Dermis microvascular lymphatic vessel endothelial cell (primary cell): ENCODE measurements around the gene MAP3K20. TPM values are rescaled to one million over a fixed set of nuclear protein-coding genes. Genes with fewer than 3 reads are reported as not detected.
"Not testable (repeated sequence)": the region's sequence is repeated elsewhere in the genome, so short reads cannot be mapped to it uniquely, and the experiment has no call there.

Source experiments
- DNase-seq, 2 donors: peaks; one replicate each; pipeline versions ENCODE4 v3.0.0 to v3.0.0-alpha.2; 2010; ENCODE audit warnings: low read depth in 2 of 2
- total RNA-seq: library from RNA; depleted of rRNA; stranded (reverse); fragments of >200 nt; gene quantifications from 2 replicates; pipeline ENCODE4 v1.2.1, GENCODE V29; 2014

MAP3K20 gene
- total RNA-seq, result 23.9 and 27.2 TPM in 2 replicates

DNA sequence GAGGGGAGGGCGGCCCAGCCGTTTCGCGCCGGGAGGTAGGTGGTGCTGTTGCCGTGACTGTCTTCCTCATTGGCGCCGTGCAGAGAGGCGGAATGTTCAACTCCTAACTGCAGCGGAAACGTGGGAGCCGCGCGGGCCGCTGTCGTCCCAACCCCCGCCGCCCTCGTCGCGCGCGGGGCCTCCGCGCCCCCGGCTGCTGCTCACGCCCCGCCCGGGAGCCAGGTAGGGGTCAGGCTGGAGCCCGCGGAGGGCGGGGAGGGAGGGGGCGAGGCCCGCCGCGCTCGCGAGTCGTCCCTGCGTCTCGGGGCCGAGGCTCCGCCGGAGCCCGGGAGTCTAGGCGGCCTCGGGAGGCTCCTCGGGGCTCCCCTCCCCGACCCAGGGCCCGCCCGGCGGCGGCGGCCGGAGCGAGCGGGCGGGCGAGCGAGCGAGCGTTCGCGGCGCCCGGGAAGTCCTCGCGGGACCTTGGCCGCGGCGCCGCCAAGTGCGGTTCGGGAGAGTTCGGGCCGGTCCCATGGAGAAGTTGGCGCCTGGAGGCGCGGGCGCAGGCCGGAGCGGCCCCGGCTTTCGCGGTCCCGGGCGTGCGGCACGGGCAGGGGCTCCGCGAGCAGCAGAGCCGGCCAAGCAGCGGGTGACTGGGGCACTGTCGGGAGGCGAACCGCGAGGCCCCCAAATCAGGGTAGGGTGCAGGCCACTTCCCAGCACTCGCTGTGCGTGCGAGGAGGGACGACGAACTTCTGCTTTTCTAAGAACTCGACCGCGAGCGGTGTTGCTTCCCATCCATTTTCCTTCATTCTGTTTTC is at the start of gene MAP3K20:
Gene MAP3K20 (plus strand): TSS at position 66 of the 800 bp plus-strand sequence. CDS start 15,186 bp downstream, outside the sequence.
- peak; percentile 43 to 79 for DNase-seq

DNA sequence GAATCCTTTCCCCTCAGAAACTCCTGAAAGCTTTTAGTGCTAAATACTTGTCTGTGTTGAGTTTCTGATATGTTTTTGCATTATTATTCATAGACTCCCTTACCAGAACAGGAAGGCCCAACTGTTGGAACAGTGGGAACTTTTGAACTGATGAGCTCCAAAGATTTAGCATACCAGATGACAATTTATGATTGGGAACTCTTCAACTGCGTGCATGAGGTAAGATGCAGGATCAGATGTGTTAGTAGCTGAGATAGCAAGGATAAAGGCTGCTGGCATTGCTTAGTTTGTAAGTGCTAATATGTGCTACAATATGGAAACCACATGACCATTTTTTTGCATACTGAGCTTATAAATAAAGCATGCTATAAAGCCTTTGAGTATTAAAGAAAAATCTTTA is 49.2 kb upstream of the MAP3K20 start:
- no peak for DNase-seq

DNA sequence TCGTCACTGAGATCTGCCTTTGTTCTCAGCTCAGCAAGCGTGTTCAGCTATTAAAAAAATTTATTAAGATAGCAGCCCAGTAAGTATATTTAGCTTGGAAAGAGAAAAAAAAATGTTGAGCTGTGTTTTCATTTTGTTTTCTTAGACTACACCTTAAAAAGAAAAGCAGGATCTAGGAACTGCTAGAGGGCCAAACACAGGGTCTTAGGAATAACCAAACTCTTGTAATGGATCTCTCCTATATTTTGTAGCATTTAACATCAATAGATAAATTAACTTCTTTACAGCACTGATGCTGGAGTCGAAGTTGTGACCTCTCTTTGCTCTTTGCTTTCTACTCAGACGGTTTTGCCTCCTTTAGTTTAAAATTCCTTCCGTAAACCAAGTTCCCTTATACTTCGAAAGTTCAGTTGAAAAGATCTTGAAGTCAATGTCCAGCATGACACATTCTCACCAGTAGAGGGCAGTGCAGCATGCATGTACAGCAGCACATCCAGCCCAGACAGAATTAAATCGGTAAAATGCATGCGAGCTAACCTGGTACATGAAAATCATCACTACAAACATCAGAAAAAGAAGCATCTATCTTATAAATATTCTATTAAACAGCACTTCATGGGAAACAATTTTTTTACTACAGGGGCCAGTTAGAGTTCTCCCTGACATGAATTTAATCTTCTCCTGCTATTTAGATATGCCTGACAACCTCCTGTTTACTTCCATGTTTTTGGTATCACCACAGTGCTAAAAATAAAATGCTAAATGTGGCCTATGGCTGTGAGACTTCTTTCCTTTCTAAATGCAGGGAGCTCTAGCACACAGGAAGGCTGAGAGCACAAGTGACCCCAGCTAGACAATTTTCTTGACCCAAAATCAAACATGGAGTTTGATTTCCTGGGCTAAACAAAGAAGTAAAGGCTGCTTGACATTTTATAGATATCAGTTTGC is 48.2 kb upstream of the MAP3K20 start:
- peak; percentile 78 to 84 for DNase-seq

DNA sequence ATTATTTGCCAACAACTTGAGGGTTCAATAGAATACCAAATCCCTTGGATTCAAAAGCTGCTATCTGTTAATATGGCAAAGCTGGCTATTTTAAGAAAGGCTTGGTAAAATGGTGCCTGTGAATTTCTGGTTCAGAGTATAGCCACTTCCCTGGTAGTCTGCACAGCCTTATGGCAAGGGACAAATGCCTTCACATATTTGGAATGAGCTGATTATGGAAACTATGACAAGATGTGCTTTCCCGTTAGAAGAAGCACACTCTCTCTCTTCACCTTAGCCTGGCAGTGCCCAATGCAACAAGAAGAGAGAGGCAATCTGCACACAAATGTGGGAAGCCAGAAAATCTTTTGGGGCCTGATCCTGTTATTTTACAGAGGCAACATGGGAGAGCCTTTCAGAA is 47.5 kb upstream of the MAP3K20 start:
- no peak for DNase-seq

DNA sequence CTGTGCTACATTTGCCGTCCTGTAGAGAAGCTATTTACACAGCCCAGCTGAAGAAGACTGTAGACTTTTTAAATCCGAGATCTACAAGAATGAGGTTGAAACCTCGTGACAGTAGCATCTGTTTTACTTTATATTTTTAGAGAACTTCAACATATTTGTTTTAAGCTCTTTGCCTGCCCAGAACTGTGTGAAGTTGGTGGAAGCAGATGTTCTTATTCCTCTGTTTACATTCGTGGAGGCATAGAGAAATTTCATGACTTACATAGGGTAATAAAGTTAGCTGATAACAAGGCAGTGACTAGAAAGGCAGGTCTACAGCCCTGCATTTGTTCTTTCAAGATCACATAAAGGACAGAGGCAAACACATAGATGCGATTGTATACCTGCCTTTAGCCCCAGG is 47.0 kb upstream of the MAP3K20 start:
- no peak for DNase-seq

DNA sequence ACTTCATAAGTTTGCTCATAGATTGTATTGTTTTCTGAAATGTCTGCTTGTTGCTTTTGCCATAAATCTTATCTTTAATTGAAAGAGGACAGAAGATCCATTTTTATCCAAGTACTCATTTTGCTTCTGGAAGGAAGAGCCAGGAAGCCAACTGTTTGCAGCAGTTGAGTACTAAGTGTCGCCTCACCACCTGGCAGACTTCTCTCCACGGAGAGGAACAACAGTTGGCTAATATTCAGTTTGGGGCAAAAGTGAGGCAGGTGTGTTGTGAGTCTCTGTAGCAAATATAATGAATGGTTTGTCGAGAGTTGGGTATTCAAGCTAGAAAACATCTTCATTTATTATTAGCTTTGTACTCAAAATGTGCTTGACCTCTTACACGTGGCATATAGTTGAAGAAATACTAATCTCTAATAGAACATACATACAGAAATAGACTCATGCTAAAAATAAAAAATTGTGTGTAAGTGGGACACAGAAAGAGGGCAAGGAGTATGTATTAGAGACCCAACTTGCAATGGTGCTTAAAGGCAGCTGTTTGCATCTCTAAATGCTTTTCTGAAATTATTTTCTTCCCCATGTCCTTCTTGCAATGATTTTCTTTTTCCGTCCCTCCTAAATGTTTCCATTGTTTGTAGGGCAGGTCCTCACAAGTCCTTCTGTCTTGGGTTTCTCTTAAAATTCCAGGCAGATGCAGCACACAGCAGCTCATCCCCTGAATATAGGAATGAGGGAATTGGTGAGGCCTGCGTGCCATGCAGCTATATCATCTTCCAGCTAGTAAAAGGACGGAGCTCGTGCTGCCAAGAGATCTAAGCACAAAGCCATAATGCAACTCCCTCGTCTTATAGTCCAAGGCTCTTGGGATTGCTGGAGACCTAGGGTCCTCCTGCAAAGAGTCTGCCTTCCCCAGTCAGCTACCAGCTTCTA is 44.8 kb upstream of the MAP3K20 start:
- no peak for DNase-seq

DNA sequence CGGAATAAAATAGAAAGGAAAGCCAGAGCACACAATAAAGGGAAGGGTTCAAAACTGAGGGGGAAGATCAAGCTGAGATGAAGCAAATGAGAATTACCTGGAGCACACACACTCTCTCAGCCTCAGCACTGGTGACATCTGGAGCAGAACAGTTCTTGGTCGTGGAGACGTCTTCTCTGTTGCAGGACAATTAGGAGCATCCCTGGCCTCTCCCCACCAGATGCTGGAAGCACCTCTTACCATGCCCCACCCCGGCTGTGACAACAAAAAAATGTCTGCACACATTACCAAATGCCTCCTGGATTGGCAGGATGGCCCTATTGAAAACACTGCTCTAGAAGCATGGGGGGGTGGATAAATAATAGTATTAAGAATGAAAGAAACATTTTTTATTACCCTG is 43.6 kb upstream of the MAP3K20 start:
- no peak for DNase-seq

DNA sequence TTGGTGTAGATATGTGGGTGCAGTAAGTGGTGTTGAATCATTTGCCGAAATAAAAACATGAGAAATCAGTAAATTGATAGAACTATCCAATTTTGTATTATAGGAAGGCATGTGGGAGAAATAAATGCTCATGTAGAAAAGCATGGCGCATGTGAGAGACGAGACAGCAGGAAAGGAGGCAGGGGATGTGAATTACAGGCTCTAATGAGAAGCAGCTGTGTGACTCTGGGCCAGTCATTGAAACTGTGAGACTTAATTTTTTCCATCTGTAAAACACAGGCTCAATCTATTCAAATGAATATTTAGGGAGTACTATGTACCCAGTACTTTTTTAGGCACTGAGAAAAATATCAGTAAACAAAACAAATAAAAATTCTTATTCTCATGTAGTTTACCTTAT is 42.6 kb upstream of the MAP3K20 start:
- no peak for DNase-seq

DNA sequence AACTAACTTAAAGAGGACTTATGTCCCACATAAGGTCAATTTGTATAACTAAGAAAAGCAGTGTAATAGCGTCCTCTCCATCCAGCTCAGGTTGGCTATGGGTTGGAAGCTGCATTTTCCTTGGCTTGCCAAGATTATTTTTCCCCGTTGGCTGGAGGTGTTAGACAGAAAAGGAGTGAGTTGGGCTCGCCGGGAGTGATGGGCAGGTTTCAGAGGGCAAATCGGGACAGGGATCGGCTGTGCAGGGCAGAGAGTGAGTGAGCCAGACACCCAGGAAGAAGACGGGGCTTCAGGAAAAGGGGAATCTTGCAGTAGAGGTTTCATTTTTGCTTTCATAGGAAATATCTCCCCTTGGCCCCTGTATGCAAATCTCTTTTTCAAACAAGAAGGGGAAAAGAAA is 41.5 kb upstream of the MAP3K20 start:
- no peak for DNase-seq

DNA sequence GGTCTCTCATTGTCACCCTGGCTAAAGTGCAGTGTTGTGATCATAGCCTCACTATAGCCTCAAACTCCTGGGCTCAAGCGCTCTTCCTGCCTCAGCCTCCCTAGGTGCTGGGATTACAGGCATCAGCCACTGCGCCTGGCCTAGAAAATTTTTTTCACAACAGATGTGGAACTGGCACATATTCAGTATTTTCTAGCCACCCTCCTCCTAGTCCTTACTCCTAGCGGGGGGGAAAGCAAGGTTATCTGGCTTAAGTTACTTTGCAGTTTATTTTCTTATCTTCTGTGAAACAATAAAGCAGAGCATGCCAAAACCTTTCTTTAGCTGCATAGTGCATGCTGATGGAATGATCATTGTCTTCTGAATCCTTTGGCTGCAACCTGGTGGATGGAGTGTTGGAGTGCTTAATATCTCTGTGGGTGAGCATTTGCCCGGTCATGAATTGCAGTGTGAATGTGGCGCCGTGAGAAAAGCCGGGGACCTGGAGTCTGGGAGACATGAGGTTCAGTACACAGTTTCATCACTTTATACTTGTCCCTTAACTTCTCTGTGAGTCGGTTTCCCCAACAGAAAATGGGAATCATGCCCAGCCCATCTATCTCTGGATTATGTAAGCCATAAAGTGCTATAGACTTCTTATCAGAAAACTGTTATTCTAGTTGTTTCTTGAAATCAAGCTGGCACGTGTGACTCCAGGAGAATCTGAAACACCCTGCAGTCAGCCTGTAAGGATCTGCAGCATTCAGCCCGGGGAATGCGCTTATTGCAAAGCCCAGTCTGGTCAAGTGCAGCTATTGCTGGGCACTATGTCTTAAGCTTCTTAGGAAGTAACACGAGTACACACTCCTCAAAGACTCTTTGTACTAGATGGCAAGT is 38.2 kb upstream of the MAP3K20 start:
- no peak for DNase-seq

DNA sequence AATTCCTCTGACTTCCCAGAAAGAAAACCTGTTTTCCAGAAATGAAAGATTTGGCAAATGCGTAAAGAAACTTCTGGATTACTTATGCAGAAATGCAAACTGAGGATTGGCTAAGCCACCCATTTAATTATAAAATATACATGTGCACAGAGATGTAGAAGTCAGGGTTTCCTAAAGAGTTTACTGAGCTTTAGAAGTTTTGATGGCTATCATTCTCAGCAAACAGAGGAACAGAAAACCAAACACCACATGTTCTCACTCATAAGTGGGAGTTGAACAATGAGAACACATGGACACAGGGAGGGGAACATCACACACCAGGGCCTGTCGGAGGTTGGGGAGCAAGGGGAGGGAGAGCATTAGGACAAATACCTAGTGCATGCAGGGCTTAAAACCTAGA is 37.4 kb upstream of the MAP3K20 start:
- DNase-seq, result not testable (repeated sequence)

DNA sequence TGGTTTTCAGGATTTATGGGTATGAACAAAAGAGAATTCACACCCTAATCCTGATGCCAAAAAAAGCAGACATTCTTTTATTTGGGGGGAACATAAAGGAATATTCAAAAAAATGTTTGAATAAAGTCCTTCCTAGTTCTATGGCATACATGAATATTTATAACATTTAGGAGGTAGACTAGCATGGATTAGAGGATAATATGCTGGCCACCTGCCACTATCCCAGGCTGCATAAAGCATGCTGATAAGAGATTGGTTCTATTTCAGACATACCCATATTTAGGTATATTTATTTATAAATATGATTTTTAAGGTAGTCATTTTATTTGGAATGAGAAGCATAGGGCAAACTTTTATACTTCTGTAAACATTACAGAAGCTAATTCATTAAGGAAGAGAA is 34.9 kb upstream of the MAP3K20 start:
- no peak for DNase-seq

DNA sequence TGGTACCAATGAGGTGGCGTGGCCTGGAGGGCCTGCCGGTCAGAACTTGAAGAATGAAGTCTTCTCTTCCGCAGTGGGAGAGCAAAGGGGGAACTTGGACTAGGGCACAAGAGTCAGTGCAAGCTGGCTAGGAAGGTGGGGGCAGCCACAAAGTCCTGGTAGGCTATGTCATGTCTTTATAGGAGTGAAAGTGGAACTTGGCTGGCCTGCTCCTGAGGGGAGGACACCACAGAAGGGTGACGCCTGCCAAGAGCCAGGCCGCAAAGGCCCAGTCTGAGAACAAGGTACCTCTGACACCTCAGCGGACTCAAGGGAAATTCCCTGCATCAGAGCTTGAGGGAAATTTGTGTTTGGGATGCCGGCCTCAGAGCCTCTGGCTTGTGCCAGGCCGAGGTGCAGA is 32.2 kb upstream of the MAP3K20 start:
- DNase-seq, result no peak

DNA sequence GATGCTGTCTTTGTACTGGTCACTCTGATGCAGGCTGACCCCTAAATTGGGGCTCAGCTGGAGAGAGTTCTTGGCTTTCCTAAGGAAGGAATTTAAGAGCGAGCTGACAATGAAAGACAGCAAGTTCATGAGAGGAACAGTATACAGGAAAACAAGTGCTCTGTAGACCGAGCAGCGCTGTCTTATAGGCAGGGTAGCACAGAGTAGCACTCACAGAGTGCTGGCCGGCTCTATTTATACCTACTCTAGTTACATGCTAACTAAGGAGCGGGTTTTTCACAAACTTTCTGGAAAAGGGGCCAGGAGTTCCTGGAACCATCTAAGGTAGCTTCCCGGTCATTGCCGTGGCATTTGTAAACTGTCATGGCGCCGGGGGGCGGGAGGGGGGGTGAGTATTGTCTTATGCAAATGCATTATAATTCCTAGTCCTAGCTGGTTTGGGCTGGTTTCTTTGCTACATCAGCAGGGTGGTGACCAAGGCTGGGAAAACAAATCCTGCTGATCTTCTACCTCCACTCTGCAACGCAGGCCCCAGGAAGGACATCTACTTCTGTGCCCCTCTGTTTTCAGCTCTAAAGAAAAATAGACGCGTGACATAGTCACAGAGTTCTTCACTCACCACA is 31.6 kb upstream of the MAP3K20 start:
- no peak for DNase-seq

DNA sequence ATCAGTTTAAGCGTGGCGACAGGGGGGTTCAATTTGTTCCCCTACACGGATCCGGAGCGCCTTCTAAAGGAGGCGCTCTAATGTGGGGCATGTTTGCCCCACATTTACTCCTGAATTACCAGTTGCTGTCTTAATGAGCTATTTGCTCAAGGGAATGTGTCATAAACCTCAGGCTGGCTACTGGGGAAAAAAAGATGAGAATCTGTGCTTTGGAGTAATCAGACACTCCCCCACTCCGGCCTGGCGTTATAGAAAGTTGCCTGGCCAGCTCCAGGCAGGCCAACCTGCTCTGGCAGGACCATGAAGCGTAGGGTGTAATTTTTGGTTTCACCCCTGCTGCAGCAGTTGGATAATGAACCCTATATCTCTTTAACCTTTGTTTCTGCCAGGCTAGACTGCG is 31.0 kb upstream of the MAP3K20 start:
- DNase-seq, result no peak

DNA sequence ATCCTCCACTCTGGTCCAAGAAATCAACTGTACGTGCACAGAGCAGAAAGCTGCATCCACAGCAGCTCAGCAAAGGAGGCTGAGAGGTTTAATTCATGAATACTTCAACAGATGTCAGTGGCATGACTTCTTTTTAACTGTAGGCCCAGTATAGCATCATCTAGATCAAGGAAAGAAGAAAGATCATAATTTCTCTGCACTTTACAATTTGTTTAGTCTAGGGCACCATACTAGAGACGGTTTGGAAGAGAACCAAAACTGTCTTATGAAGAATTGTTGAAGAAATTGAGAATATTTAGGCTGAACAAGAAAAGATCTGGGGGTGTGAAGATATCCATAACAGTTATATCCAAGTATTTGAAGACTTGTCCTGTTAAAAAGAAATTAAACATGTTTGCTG is 30.5 kb upstream of the MAP3K20 start:
- no peak for DNase-seq

DNA sequence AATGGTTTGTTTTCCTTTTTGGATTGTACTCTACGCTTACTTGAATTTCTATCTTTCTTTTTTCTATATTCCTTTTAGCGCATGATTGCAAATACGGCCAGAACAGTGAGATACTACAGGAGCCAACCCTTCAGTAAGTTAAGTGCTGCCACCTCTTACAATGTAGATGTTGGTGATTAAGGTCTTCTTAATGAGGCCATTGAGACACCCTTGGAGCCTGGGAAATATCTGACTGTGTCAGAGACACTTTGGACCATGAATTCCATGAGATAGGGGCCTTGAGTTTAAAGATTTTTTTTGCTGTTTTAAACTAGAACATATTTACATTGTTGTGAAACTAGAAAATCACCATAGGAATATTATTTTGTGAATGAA is 27.1 kb upstream of the MAP3K20 start:
- DNase-seq, result no peak

DNA sequence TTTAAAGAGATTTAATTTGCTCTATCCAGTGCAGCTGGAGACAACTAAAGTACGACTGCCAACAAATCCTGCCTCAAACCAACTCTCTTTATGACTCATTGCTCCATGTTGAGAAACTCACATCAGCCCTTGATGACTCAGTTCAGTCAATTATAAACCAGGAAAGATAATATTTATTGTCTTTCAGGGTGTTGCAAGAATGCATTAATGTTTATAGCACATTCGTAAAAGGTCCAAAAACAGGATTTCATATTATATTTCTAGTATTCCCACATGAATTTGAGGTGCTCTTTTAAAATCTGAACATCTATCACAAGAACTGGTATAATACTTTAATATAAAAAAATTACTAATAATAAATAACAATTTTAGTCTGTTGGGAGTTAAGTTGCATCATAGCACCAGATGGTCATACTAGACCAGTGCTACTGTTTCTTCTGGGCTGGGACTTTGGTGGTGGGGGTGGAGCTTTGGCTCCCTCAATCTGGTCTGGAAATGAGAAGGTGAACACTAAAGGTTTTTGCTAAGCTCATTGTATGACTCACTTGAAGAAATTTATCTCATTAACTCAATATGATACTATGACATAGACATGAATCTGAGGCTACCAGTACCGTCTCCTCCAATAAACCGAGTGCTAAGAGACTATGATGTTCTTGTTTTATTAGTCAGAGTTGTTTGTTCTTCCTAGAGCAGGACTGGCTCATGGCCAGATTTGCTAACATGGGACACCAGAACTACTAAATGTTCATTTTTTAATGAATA is 26.6 kb upstream of the MAP3K20 start:
- peak; percentile 86 to 95 for DNase-seq

DNA sequence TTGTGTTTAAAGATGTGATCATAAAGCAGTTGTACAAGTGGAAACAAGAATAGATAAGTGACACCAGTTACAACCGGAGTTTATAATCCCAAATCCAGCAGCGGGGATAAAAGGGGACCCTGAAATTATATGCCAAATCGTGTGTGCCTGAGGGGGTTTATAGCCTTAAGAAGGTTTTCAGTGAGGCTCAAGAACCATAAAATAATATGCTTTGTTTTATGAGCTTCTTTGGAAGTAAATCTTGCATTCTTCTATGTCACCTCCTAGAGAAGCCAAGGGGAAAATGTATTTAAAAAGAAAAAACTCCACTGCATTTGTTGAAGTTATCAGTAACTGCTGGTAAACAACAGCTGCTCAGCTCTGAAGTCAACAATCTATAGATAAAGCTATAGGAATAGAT is 25.8 kb upstream of the MAP3K20 start:
- DNase-seq, result no peak
